Jurkat, Clone E6-1 (cell line): ENCODE data around the gene MYO5B.

ENCODE experiments used
- DNase-seq: peaks from one replicate; pipeline ENCODE4 v3.0.0-alpha.2; 2011; ENCODE audit warnings: low read depth, low spot score
- H3K4me3 ChIP-seq: 2 replicates; pipeline ENCODE4 v1.5.1; 2011; ENCODE audit warnings: mild to moderate bottlenecking, low read length, control low read depth, moderate library complexity

Gene MYO5B

GRCh38 chr18:49857708-49858107, 337.2 kb downstream of the MYO5B start:
- no peak for DNase-seq
- H3K4me3 ChIP-seq = no peak overlapping the region

GRCh38 chr18:49856496-49856895, 338.5 kb downstream of the MYO5B start:
- no peak overlapping the region for H3K4me3 ChIP-seq
- DNase-seq = no peak

GRCh38 chr18:49855711-49856415, 339.1 kb downstream of the MYO5B start:
- no peak overlapping the region for H3K4me3 ChIP-seq
- no peak for DNase-seq

- H3K4me3 ChIP-seq = no peak overlapping the region
- no peak for DNase-seq
Measured at GRCh38 chr18:49854681-49855080, 340.3 kb downstream of the MYO5B start.

- no peak for DNase-seq
- H3K4me3 ChIP-seq = no peak overlapping the region
Measured at GRCh38 chr18:49853436-49853835, 341.5 kb downstream of the MYO5B start.

- no peak overlapping the region for H3K4me3 ChIP-seq
- no peak for DNase-seq
Measured at GRCh38 chr18:49853011-49853410, 341.9 kb downstream of the MYO5B start.

GRCh38 chr18:49851624-49852023, 343.3 kb downstream of the MYO5B start:
- no peak overlapping the region for H3K4me3 ChIP-seq
- no peak for DNase-seq

GRCh38 chr18:49850636-49851035, 344.3 kb downstream of the MYO5B start:
- no peak overlapping the region for H3K4me3 ChIP-seq
- DNase-seq = no peak

GRCh38 chr18:49849331-49850217, 345.4 kb downstream of the MYO5B start:
- no peak overlapping the region for H3K4me3 ChIP-seq
- no peak for DNase-seq

GRCh38 chr18:49848115-49848514, 346.8 kb downstream of the MYO5B start:
- DNase-seq = no peak
- H3K4me3 ChIP-seq = no peak overlapping the region

GRCh38 chr18:49847524-49847923, 347.4 kb downstream of the MYO5B start:
- no peak overlapping the region for H3K4me3 ChIP-seq
- DNase-seq = no peak

GRCh38 chr18:49846718-49847470, 348.1 kb downstream of the MYO5B start:
- no peak for DNase-seq
- H3K4me3 ChIP-seq = no peak overlapping the region

- no peak for DNase-seq
- no peak overlapping the region for H3K4me3 ChIP-seq
Measured at GRCh38 chr18:49846361-49846662, 348.6 kb downstream of the MYO5B start.

- no peak for DNase-seq
- no peak overlapping the region for H3K4me3 ChIP-seq
Measured at GRCh38 chr18:49845629-49846360, 349.2 kb downstream of the MYO5B start.

- no peak for DNase-seq
- H3K4me3 ChIP-seq = no peak overlapping the region
Measured at GRCh38 chr18:49844903-49845302, 350.0 kb downstream of the MYO5B start.

- DNase-seq = no peak
- H3K4me3 ChIP-seq = no peak overlapping the region
Measured at GRCh38 chr18:49843778-49844625, 350.9 kb downstream of the MYO5B start.

GRCh38 chr18:49843131-49843530, 351.8 kb downstream of the MYO5B start:
- H3K4me3 ChIP-seq = no peak overlapping the region
- DNase-seq = no peak

GRCh38 chr18:49842656-49843055, 352.3 kb downstream of the MYO5B start:
- H3K4me3 ChIP-seq = no peak overlapping the region
- no peak for DNase-seq
